HG03469 (cell line): ENCODE measurements around the gene C1orf116.

Experiments used
- ATAC-seq: cut with Tn5 transposase; IDR thresholded peaks from one replicate; pipeline ENCODE4 v1.9.1; 2021; ENCODE audit warnings: mild to moderate bottlenecking, moderate library complexity, moderate number of reproducible peaks; ENCODE audit not compliant: unreplicated experiment

The C1orf116 gene

DNA sequence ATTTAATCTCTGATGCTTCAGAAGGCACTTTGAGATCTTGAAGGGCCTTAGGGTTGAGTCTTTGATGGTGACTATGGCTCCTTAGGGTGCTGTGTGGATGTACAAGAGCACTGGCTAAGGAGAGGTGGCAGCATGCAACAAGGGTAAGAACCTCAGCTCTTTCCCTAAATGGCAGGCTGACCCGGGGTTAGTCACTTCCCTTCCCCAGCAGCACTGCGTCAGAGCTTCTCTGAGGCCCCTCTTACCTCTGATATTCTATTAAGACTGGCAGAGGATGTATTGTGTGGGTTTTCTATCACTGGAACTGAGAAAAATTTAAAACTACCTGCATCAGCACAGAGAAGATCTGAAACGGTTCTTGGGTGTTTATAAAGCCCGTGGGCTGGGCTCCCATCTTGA is 11.8 kb downstream of the C1orf116 start:
- no peak for ATAC-seq

- ATAC-seq, result no peak
These were observed 12.4 kb downstream of the C1orf116 start for GRCh38 chr1:207020065-207020708.

DNA sequence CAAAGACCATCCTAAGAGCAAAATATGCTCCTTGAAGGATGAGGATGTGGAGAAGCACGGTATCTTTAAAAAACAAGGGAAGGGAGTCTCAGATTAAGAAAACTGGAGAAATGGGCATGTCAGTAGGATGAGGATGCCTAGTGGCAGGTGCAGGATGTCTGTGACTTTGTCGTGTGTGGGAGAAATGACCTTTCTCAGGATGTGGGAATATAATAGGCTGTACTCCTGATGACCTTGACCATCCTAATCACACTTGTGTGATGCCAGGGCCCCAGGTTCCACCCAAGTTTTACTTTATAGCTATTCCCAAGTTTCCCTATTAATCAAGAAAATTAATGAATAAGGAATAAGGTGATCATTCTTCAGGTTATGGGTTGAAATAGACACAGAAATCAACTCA is 12.9 kb downstream of the C1orf116 start:
- ATAC-seq, result no peak

GRCh38 chr1:207019161-207019560 is 13.4 kb downstream of the C1orf116 start:
- no peak for ATAC-seq

DNA sequence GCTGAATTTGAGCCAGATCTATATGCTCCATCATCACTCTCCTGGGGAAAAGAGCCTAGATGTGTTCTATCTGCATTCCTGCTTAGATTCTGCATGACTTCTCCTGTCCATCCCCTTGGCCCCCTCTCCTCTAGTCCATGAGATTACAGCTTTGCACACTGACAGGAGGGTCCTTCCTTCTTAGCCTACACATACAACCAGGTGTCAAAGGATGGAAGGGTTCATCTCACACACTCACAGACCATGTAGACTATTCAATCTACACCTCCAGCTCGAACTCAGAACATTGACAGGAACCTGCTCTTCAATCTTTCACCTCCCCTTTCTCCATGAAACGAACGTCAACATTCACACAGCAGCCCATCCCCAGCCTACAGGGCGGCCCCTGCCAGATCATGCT is 13.8 kb downstream of the C1orf116 start:
- ATAC-seq, result no peak

DNA sequence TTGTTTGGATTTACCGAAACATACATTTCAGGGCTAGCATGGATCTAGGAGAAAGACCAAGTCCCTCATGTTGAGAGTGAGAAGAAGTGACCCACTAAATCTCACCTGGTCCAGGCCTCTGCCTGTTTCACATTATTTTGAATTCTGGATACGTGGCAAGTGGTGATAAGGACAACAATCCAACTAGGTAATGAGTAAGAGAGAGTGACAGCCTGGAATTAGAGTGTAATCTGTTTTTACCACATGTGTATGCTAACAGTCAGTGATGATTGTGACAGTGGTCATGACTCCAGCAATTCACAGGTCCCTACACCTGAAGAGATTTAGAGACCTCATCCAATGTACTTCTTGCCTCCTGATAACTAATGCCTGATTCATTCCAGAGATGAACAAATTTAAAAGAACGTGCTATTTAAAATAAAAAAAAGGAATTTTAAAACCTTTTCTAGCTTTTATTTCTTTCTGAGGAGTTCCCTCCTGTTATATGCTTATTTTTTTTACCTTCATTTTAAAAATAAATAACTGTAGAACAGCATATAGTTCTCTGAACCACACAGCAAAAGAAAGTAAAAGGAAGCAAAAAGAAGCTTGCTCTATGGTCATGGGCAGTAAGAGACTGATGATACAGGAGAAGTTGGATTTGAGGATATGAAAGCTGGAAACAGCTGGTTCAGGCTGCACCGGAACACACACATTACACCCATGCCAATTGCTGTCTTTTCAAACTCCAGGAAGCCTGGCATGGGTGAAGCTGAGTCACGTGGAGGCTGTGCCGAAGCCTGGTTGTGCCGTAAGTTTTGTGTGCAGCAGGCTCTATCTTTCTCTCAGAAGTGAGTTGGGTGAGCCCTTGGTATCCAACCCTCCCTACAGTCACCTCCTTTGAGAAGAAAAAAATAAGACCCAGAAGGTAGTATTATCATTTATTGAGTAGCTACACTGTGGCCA is 14.7 kb downstream of the C1orf116 start:
- no peak for ATAC-seq

DNA sequence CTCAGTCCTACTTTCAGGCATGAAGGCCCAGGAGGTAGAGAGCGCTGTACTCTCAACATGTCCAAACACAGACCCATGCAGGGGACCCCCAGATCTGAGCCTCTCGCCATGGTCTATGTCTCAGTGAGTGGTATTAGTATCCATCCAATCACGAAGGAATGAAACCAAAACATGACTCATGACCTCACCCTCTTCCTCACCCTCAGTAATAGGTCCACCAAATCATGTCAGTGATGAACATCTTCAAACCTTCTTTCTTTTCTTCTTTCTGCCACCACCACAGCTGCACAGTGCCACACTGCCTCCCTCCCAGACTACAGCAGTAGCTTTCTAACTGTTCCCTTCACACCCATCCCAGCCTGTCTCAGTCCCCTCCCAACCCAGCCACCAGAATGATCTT is 16.8 kb downstream of the C1orf116 start:
- ATAC-seq, result no peak

DNA sequence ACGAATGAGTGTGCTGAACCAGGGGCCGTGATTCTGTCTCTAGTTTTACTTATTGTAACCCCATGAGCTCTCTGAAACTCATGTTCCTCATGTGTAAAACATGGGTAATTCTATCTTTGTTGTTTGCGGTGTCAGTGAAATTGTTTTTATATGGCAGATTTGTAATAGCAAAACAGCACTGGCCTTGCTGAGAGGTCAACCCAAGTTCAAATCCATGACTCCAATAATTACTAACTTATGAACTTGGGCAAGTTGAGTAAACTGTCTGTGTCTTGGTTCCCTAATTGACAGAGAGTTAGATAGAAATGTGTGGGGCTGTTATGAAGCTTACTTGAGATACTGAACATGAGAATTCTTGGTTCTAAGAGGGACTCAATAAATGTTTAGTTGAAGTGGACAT is 17.8 kb downstream of the C1orf116 start:
- ATAC-seq, result no peak

GRCh38 chr1:207013321-207014085 is 19.1 kb downstream of the C1orf116 start:
- ATAC-seq, result no peak

DNA sequence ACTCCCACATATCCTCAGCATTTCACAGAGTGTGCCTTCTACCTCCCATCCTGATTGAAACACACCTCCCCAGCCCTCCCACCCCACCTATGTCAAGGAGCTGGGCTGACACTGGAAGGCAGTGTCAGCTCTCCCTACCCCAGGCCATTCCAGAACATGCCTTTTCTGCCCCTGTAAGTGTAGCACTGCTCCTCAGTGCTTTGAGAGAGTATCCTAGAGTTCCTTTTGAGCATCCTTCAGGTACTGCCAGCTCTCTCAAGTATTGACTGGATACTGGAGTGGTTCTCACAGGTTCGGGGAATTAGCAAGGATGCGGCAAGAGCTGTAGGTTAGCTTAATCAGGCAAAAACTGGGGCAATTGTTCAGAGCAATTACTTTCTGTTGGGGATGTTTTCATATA is 21.8 kb downstream of the C1orf116 start:
- ATAC-seq, result no peak

DNA sequence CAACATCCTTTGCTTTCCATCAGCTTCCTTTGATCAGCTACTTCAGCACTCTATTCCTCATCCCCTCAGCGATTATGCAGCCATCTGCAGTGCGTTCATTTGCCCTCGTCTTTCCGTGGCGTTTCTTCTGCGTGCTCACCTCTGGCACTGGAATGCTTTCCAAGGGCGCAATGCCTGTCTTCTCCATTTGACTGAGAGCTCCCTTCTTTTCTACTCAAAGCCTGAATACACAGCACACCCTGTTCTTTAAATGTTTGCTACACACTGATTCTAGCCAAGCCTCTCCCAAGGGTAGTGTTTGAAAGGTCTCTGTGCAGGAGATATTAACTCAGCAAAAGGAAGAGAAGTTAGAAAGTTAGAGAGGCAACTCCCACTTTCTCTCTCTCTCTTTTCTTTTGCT is 22.6 kb downstream of the C1orf116 start:
- ATAC-seq, result no peak

DNA sequence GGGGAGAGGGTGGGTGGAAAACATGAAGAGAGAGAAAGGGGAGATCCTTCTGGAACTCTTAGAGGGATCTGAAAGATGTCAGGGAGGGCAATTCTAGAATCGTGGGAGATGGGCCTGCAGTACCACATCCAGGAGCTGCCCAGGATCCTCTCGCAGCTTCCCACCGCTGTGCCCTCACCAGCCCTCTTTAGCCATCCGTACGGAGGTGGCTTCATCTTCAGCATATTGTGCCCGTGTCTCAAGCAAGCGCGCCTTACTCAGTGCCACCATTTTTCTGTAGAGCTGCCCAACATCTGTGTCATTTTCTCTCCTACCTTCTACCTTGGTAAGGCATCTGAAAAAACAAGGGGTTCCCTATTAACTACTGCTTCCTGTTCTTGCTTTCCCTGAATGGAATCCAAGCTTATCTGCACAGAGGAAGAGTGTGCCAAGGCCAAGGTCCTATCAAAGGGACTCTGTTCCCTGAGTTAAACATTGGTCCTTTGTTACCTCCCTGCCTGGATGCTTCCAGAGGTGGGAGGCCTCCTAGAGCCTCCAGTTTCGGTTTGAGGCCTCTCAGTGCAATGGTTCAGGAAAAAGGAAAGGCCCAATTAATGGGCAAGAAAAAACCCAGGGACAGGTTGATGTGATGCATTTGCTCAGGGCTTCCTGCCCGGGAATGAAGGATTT is 23.2 kb downstream of the C1orf116 start:
- no peak for ATAC-seq

- no peak for ATAC-seq
These were observed 25.1 kb downstream of the C1orf116 start for GRCh38 chr1:207007352-207008033.

- no peak for ATAC-seq
These were observed 25.6 kb downstream of the C1orf116 start for GRCh38 chr1:207006914-207007313.

- ATAC-seq, result no peak
These were observed 26.5 kb downstream of the C1orf116 start for GRCh38 chr1:207006083-207006482.

DNA sequence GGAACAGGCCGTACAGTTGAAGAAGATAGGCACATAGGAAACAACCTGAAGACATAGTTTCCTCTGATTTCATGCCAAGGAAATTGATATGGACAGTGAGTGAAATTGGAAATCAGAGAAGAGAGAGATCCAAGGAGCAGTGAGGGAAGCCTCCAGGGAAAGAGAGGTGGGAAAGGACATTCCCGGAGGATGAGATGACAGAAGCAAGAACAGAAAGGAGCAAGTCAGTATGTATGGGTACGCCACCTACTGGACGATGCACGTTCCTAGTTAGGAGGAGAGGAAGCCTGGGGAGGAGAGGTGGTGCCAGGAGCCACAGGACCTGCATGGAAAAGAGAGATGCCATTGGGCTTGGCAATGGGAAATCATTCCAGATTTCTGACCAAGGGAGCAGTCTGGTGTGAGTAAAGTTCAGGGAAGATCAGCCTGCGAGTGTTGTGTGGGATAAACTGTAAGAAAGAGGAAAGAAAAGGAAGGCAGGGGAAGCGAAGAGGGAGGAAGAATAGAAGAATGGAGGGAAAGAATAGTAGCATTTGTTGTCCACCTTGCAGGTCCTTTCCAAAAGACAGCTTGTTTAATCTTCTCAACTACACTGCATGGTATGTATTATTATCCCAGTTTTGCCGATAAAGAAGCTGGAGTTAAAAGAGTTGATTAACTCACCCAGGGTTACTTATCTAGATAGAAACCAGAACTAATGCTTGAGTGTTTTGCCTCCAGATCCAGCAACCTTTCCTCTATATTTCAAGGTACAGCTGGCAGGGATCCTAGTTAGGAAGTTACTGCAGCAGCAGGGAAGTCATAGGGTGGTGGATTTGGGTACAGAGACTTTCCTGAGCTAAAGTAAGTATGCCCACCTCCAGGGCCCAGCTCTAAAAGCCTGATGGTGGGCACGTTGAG is 27.4 kb downstream of the C1orf116 start:
- no peak for ATAC-seq

DNA sequence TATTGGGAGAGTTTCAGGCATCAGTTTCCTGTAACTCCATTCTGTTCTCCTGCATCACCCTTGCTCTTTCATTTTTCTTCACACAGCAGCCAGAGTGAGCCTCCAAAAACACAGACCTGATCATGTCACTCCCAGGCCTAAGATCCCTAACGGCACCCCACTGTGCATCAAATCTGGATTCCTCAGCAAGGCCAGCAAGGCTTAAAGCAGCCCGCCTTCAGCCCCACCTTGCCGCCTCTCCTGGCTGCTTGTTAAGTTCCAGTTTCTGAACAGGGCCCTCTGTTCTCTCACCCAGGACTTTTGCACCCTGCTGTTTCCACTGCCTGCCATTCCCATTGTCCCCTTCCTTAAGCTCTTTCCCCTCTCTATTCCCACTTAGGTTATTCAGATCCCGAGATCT is 29.3 kb downstream of the C1orf116 start:
- ATAC-seq, result no peak

DNA sequence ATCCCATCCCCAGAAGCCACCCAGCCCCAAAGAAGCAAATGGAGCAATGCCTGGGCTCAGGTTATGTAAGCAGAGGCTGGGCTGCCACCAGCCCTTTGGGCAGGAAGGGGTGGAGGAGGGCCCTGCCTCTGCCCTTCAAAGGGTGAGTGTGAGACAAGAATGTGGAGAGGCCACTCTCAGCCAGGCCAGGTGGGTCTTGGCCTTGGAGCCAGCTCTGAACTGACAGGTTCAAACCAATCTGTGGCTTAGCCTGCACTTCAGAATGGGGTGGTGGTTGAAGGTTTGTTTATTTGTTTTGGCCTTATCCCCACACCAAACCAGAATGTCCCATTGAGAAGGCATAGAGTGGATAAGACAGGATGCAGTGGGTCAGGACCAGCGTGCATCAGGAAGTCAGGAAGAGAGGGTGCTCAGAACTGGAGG is 29.8 kb downstream of the C1orf116 start:
- no peak for ATAC-seq

GRCh38 chr1:207001492-207002245 is 30.9 kb downstream of the C1orf116 start:
- ATAC-seq, result no peak
